NCI-H460 (cell line): ENCODE results near the gene ZFX. TPM values are rescaled to one million over a fixed set of nuclear protein-coding genes. Genes with fewer than 3 reads are reported as not detected.

Experiments
- DNase-seq: peaks from one replicate; pipeline ENCODE4 v3.0.0-alpha.2; 2016; ENCODE audit warnings: low read depth; ENCODE audit errors: extremely low read depth
- total RNA-seq: library from RNA; depleted of rRNA; stranded (reverse); fragments of >200 nt; shearing (Covaris generic); gene quantifications from 2 replicates; pipeline ENCODE4 v1.2.3, GENCODE V29; 2014

Gene ZFX
- total RNA-seq, 1 experiment from 2014 or later = 33.7 TPM

DNA sequence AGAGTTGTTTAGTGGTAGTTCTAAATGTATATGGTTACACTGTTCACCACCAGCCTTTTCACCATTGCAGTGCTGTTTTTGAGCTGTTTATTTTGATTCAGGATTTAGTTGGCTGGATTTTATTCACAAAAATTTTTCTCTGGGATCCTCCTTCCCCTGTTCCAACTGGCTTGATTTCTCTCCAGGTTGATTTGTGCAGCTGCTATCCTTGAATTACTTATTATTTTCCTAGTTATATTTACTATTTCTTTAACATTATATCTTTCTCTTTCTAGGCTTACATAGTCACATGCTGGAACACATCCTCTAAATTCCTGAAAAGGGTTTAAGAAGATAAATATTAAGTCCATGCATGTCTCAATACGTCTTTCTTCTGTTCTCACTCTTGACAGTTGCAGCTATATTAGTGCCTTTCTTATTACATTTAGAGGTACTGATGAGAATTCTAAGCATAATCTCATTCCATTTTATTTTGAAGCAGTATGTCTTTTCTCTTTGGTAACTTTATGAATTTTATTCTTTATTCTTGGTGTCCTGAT is 82.2 kb downstream of the ZFX start:
- DNase-seq = no peak

- no peak for DNase-seq
Observed at GRCh38 chrX:24232796-24233195, 83.3 kb downstream of the ZFX start.

GRCh38 chrX:24235084-24235710 is 85.7 kb downstream of the ZFX start:
- DNase-seq = no peak

GRCh38 chrX:24241822-24242648 is 92.5 kb downstream of the ZFX start:
- DNase-seq = peak; percentile 38

DNA sequence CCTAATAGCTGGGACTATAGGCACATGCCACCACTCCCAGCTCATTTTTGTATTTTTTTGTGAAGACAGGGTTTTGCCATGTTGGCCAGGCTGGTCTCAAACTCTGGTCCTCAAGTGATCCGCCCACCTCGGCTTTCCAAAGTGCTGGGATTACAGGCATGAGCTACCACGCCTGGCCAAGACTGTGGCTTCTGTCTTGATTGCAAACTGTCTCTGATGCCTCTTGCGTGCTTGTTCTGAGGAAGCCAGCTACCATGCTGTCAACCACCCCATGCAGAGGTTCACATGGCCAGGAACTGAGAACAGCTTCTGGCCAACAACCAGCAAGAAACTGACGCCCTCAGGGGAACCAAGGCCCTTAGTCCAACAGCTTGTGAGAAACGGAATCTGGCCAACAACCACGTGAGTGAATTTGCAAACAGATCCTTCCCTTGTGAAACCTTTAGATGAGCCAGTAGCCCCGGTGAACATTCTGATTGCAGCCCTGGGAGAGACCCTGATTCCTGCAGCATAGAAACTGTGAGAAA is 93.2 kb downstream of the ZFX start:
- no peak for DNase-seq

GRCh38 chrX:24243188-24243587 is 93.7 kb downstream of the ZFX start:
- no peak for DNase-seq

- no peak for DNase-seq
Observed at GRCh38 chrX:24243692-24244091, 94.2 kb downstream of the ZFX start.

DNA sequence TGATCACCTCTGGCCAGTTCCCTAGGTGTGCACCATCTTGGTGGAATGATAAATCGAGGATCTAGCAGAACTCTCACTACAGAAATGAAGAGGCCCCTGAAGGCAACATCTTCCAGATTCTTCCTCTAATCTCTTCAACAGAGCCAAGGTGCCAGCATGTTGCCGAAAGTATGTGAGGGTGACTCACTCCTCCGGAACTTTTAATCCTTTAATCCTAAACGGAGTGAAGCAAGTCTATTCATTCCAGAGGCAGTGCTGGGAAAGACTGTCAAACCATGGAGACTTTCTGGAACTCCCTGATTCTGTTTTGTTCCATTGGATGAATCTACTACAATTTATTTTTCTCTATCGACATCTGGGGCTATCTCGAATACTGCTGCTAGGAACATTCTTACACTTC is 95.7 kb downstream of the ZFX start:
- DNase-seq = no peak

GRCh38 chrX:24248042-24248441 is 98.5 kb downstream of the ZFX start:
- DNase-seq = no peak

- DNase-seq = no peak
Observed at GRCh38 chrX:24253030-24253429, 103.5 kb downstream of the ZFX start.

GRCh38 chrX:24253469-24253868 is 103.9 kb downstream of the ZFX start:
- no peak for DNase-seq

DNA sequence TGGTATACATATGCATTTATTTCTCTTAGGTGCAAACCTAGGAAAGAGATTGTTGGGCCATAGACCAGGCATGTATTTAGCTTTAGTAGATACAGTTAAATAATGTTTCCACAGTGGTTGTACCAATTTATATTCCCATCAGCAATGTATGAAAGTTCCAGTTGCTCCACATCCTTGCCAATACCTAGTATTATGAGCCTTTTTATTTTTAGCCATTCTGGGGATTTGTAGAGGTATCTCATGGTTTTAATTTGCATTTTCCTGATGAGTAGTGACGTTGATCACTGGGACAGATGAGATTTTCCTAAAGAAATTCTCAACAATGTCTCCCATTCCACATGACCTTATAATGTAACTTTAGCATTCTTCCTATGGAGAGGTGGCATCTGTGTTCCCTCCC is 107.5 kb downstream of the ZFX start:
- no peak for DNase-seq

DNA sequence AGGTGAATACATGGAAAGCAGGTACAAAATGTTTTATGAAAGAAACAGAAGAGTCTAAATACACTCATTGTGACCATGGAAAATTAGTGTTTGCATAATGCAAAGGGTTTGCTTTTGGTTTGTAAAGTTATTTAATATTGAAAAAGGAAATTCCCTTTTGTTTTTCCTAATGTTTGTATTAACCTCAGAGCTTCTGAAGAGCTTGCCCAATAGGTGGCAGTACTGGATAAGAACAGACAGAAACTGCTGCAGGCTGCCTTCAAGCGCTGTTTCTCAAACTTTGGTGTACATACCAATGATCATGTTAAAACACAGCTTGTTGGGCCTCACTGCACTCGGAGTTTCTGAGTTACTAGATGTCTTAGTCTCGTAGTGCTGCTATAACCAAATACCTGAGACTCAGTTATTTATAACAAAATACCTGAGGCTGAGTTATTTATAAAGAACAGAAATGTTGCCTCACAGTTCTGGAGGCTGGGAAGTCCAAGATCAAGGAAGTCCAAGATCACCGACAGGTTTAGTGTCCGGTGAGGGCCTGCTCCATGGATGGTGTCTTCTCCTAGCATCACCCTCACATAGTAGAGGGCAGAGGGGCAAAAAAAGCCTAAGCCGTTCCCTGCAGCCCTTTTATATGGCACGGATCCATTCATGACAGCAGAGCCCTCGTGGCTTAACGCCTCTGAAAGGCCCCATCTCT is 110.2 kb downstream of the ZFX start:
- DNase-seq = peak; percentile 59

DNA sequence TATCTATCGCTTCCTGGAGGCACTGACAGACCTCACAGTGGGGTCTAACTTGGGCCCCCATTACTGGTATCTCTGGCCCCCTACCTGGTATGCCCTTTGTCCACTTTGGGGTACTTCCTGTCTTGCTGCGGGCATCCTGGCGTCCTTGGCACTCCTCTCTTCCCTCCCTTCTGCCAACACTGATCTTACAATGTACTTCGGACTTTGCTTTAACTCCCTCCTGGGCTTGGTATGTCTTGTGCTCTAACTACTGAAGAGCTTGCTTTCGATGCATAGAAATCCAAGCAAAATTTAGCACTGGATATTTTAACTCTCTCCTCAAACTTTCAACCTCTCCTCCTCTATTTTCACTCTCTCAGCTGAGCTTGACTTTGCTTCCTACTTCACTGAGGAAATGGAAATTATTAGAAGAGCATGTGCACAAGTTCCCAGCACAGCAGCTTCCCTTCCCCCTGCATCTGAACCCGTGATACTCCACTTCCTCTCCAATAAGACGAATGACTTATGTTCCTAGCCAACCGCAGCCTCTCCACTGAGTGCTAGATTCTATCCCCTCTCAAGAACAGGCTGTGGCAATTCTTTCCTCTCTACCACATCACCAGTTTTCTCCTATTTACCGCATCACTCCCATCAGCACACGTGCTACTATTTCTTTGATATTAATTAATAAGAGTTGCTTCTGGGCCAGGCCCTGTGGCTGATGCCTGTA is 111.5 kb downstream of the ZFX start:
- DNase-seq = no peak

- DNase-seq = no peak
Observed at GRCh38 chrX:24262309-24262708, 112.8 kb downstream of the ZFX start.

DNA sequence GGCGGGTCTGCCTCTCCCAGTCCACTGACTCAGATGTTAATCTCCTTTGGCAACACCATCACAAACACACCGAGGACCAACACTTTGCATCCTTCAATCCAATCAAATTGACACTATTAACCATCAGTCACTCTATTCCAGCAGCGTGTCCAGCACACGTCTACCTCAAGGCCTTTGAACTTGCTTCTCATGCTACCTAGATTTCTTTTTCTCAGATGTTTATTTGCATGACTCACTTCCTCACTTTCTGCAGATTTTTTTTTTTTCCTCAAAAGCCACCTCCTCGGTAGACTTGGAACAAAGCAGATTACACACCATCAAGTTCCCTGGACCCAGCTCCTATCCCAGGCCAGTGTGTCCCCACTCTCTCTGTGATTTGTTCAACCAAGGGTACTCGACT is 114.9 kb downstream of the ZFX start:
- no peak for DNase-seq
